Endothelial cell of umbilical vein (primary cell): ENCODE data around the gene CEMIP. TPM values are rescaled to one million over a fixed set of nuclear protein-coding genes. Genes with fewer than 3 reads are reported as not detected.

Experiments used
- BruUV-seq: library from RNA; stranded (reverse); fragments of 400-500 nt; replicated peaks from 2 replicates; lab custom pipeline; 2021; lab: Mats Ljungman, UMichigan
- CTCF ChIA-PET: fragments of 300-600, 350-600 bp; sonication (Branson Sonifier 250); formaldehyde crosslinking; loops from one replicate; lab custom pipeline; 2021; ENCODE audit warnings: antibody characterized with exemption, inconsistent platforms; lab: Charles Lee
- POLR2A ChIA-PET: fragments of 300-600, 350-600 bp; sonication (Branson Sonifier 250); formaldehyde crosslinking; loops from one replicate; lab custom pipeline; 2021; ENCODE audit warnings: antibody characterized with exemption, inconsistent platforms; lab: Charles Lee
- DNase-seq: peaks from one replicate; pipeline ENCODE4 v3.0.0-alpha.2; 2011; ENCODE audit warnings: low read depth, low spot score
- FAIRE-seq: peaks from 2 replicates; lab custom pipeline; 2011; peaks lifted over from hg19 to GRCh38; lab: Jason Lieb, UNC
- H2AFZ ChIP-seq: 2 replicates; pipeline ENCODE4 v1.6.0; 2012; ENCODE audit warnings: low read depth, low read length, control low read depth, inconsistent platforms
- H3K27ac ChIP-seq: 2 replicates; pipeline ENCODE4 v1.5.1; 2011; ENCODE audit warnings: low read depth, mild to moderate bottlenecking, control low read depth, low read length, moderate library complexity; ENCODE audit not compliant: insufficient read depth
- H3K27me3 ChIP-seq, 2 experiments: 2 replicates each; pipeline versions ENCODE4 v1.6.0 to v1.6.1; 2011; ENCODE audit warnings: low read length in 2 of 2, mixed read lengths in 1 of 2; ENCODE audit not compliant: control insufficient read depth in 2 of 2, insufficient read depth in 2 of 2
- H3K36me3 ChIP-seq, 2 experiments: 2 replicates in 1 of 2; 3 replicates in 1 of 2; pipeline ENCODE4 v1.5.1; 2011; ENCODE audit warnings: low read length in 2 of 2, mild to moderate bottlenecking in 1 of 2, moderate library complexity in 1 of 2; ENCODE audit not compliant: control insufficient read depth in 2 of 2, insufficient read depth in 2 of 2; ENCODE audit errors: extremely low read depth in 1 of 2
- H3K4me1 ChIP-seq: 3 replicates; pipeline ENCODE4 v1.5.1; 2011; ENCODE audit warnings: mild to moderate bottlenecking, low read length; ENCODE audit not compliant: control insufficient read depth, insufficient read depth; ENCODE audit errors: extremely low read depth
- H3K4me2 ChIP-seq: 2 replicates; pipeline ENCODE4 v1.6.1; 2011; ENCODE audit warnings: low read length, control low read depth, mixed read lengths; ENCODE audit not compliant: insufficient read depth
- H3K4me3 ChIP-seq, 3 experiments: fragments of 200-600 bp in 1 of 3; sonication (generic), shearing (Covaris generic) in 1 of 3; replicated peaks in 1 of 3; 2 replicates each; pipeline ENCODE4 v1.5.1; 2011 to 2016; ENCODE audit warnings: control low read depth in 3 of 3, low read length in 3 of 3, mild to moderate bottlenecking in 2 of 3, inconsistent platforms in 1 of 3, low read depth in 1 of 3, moderate library complexity in 1 of 3; ENCODE audit not compliant: insufficient read depth in 1 of 3
- H3K79me2 ChIP-seq: 2 replicates; pipeline ENCODE4 v1.6.0; 2012; ENCODE audit warnings: low read length, inconsistent platforms; ENCODE audit not compliant: control insufficient read depth, insufficient read depth
- H3K9ac ChIP-seq: replicated peaks from 2 replicates; pipeline ENCODE3; 2011; ENCODE audit warnings: low read length, control low read depth; ENCODE audit not compliant: insufficient read depth; ENCODE audit errors: extremely low read depth
- H3K9me1 ChIP-seq: replicated peaks from 3 replicates; pipeline ENCODE4 v1.6.0; 2011; ENCODE audit warnings: mild to moderate bottlenecking, low read length; ENCODE audit not compliant: control insufficient read depth, insufficient read depth; ENCODE audit errors: extremely low read depth
- H3K9me3 ChIP-seq: replicated peaks from 2 replicates; pipeline ENCODE4 v1.5.1; 2012; ENCODE audit warnings: low read length, inconsistent platforms; ENCODE audit not compliant: control insufficient read depth, insufficient read depth
- H4K20me1 ChIP-seq: replicated peaks from 2 replicates; pipeline ENCODE3; 2011; ENCODE audit warnings: mild to moderate bottlenecking, low read length; ENCODE audit not compliant: control insufficient read depth, insufficient read depth; ENCODE audit errors: extremely low read depth
- EZH2 ChIP-seq: IDR thresholded peaks from 2 replicates; pipeline ENCODE4 v1.6.1; 2012; ENCODE audit warnings: borderline replicate concordance, low read depth, mild to moderate bottlenecking, moderate library complexity, low read length, inconsistent platforms; ENCODE audit not compliant: severe bottlenecking
- FOS ChIP-seq: IDR thresholded peaks from 2 replicates; pipeline ENCODE4 v1.6.1; 2011; ENCODE audit warnings: mild to moderate bottlenecking, low read length, moderate library complexity, borderline replicate concordance; ENCODE audit not compliant: insufficient read depth
- GATA2 ChIP-seq: IDR thresholded peaks from 2 replicates; pipeline ENCODE4 v1.7.0; 2011; ENCODE audit warnings: low read depth, mild to moderate bottlenecking, moderate library complexity, mixed read lengths, low read length; ENCODE audit not compliant: insufficient read length, insufficient read depth
- JUN ChIP-seq: IDR thresholded peaks from 2 replicates; pipeline ENCODE4 v1.6.1; 2011; ENCODE audit warnings: borderline replicate concordance, low read depth; ENCODE audit not compliant: insufficient read length, insufficient read depth
- MYC ChIP-seq: IDR thresholded peaks from one replicate; pipeline ENCODE4 v1.6.1; 2011; ENCODE audit warnings: mild to moderate bottlenecking, low read depth, low read length
- POLR2A ChIP-seq: IDR thresholded peaks from 2 replicates; pipeline ENCODE4 v1.6.1; 2012; ENCODE audit warnings: low read depth, mild to moderate bottlenecking, control low read depth, low read length
- POLR2AphosphoS5 ChIP-seq: IDR thresholded peaks from 2 replicates; pipeline ENCODE4 v1.6.1; 2012; ENCODE audit warnings: low read depth, mild to moderate bottlenecking, control low read depth, low read length, moderate library complexity; ENCODE audit not compliant: insufficient read depth
- dilution Hi-C: fragments of 300-500 bp; cut with MboI; formaldehyde crosslinking; loops from one replicate; pipeline ENCODE4 v1.15.0; 2019; ENCODE audit warnings: low sequenced_read_pairs; ENCODE audit not compliant: extremely low pct_ligation_motif_present
- intact Hi-C: fragments of 100-400 bp; cut with micrococcal nuclease; formaldehyde crosslinking; loops from one replicate; pipeline ENCODE4 v1.10.0; 2022
- polyA plus RNA-seq, 4 experiments: library from polyadenylated mRNA; depleted of rRNA in 3 of 4; stranded (reverse) in 3 of 4; unstranded in 1 of 4; fragments of >200 nt; gene quantifications; 2 replicates each; pipeline versions ENCODE4 v1.2.1 to v1.2.3, GENCODE V29; 2011 to 2012; ENCODE audit warnings: missing spikeins in 1 of 4
- total RNA-seq: library from RNA; stranded (reverse); gene quantifications from 2 replicates; pipeline ENCODE4 v1.2.3, GENCODE V29; 2021
- TF ChIP-seq, protein P1 (sequence below), 2 donors: IDR thresholded peaks; 1 replicate in 1 of 2; 2 replicates in 1 of 2; pipeline ENCODE4 v1.5.1; 2011; ENCODE audit warnings: low read length in 2 of 2, mild to moderate bottlenecking in 2 of 2, moderate library complexity in 2 of 2, control low read depth in 1 of 2, inconsistent platforms in 1 of 2, low read depth in 1 of 2; ENCODE audit not compliant: insufficient read depth in 1 of 2; ENCODE audit errors: extremely low read depth in 1 of 2
- TF ChIP-seq, protein P2 (sequence below): IDR thresholded peaks from 2 replicates; pipeline ENCODE4 v1.6.1; 2011; ENCODE audit not compliant: insufficient read depth, insufficient read length

CEMIP gene
- total and polyA plus RNA-seq, 2 donors (not counting 3 experiments of a cell fraction or from before 2014, with no cell fraction given): 0.01 TPM; not detected in 1

- TF ChIP-seq POLR2A (no peak), GATA2 (no peak), EZH2 (no peak), JUN (no peak), MYC (no peak), POLR2AphosphoS5 (no peak), FOS (no peak)
- TF ChIP-seq, protein P1, sequence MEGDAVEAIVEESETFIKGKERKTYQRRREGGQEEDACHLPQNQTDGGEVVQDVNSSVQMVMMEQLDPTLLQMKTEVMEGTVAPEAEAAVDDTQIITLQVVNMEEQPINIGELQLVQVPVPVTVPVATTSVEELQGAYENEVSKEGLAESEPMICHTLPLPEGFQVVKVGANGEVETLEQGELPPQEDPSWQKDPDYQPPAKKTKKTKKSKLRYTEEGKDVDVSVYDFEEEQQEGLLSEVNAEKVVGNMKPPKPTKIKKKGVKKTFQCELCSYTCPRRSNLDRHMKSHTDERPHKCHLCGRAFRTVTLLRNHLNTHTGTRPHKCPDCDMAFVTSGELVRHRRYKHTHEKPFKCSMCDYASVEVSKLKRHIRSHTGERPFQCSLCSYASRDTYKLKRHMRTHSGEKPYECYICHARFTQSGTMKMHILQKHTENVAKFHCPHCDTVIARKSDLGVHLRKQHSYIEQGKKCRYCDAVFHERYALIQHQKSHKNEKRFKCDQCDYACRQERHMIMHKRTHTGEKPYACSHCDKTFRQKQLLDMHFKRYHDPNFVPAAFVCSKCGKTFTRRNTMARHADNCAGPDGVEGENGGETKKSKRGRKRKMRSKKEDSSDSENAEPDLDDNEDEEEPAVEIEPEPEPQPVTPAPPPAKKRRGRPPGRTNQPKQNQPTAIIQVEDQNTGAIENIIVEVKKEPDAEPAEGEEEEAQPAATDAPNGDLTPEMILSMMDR (IDR thresholded peaks at IDR 0.05; ENCODE audit: extremely low read depth in 1 of 2, insufficient read depth in 1 of 2, low read depth in 1 of 2, low read length in 2 of 2): no peak
- TF ChIP-seq, protein P2, sequence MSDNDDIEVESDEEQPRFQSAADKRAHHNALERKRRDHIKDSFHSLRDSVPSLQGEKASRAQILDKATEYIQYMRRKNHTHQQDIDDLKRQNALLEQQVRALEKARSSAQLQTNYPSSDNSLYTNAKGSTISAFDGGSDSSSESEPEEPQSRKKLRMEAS: no peak
- no peaks in the 10 kb centered on the region for H3K36me3 ChIP-seq
- CTCF ChIA-PET: interaction anchor here (1.4 to 2.8 kb wide), 3 partner anchors 187 to 483 kb away, joined by 3 to 14 read pairs (median 12); no protein-coding TSS in a partner anchor
Measured at GRCh38 chr15:80783260-80783659, 4.1 kb downstream of the CEMIP start.

More at GRCh38 chr15:80783260-80783659, 4.1 kb downstream of the CEMIP start:
- H3K9ac ChIP-seq: no peak overlapping the region
- FAIRE-seq: no peak
- H2AFZ ChIP-seq: no peak overlapping the region
- dilution Hi-C loops (no loop called here), intact Hi-C loops (no loop called here)
- no peaks in the 10 kb centered on the region for H3K9me3 ChIP-seq
- H4K20me1 ChIP-seq: no peaks in the 10 kb centered on the region
- no peaks in the 10 kb centered on the region for H3K9me1 ChIP-seq
- no peak for DNase-seq
- POLR2A ChIA-PET: no interaction called here
- H3K4me3 ChIP-seq: no peak overlapping the region
- no peak overlapping the region for H3K27ac ChIP-seq
- H3K4me1 ChIP-seq: peaks cover 12% of the 10 kb centered on the region
- H3K4me2 ChIP-seq: no peak overlapping the region
- peaks cover 17 to 23% of the 10 kb centered on the region in 2 experiments for H3K27me3 ChIP-seq
- H3K79me2 ChIP-seq: no peaks in the 10 kb centered on the region
- BruUV-seq: no TSS peak
